Measurements from ENCODE around the gene PIR.
A peak's percentile ranks its signal among the peaks of the same experiment; 100 is the strongest.

PIR gene

GRCh38 chrX:15493118-15493962 is at the start of gene PIR (continued):
- TF ChIP-seq GLIS1 (tag by site-specific recombination; IDR thresholded peaks at IDR 0.05) = peak; percentile 54
- no peak for TF ChIP-seq ZNF391 (tag by site-specific recombination; IDR thresholded peaks at IDR 0.05; ENCODE audit: borderline replicate concordance, low read depth)
- no peak for TF ChIP-seq ZNF239 (tag by site-specific recombination; IDR thresholded peaks at IDR 0.05)
- TF ChIP-seq REST (tag by site-specific recombination; IDR thresholded peaks at IDR 0.05) = no peak
- no peak; the same call in 1 of the 2 replicates for TF ChIP-seq HIC1 (tag by site-specific recombination; IDR thresholded peaks at IDR 0.05)
- no peak for TF ChIP-seq ZNF518A (tag by site-specific recombination; conservative IDR thresholded peaks at IDR 0.05; ENCODE audit: low read depth)
- TF ChIP-seq ZNF544 (tag by site-specific recombination; IDR thresholded peaks at IDR 0.05) = no peak
- TF ChIP-seq ZBTB7A (tag by site-specific recombination; IDR thresholded peaks at IDR 0.05; ENCODE audit: low read depth) = no peak
- TF ChIP-seq ZNF341 (tag by site-specific recombination; IDR thresholded peaks at IDR 0.05; ENCODE audit: low read depth) = peak; percentile 89
- no peak for TF ChIP-seq ZNF530 (tag by site-specific recombination; IDR thresholded peaks at IDR 0.05; ENCODE audit: low read depth)
- TF ChIP-seq ZNF660 (tag by site-specific recombination; IDR thresholded peaks at IDR 0.05) = no peak
- no peak for TF ChIP-seq ZNF398 (tag by site-specific recombination; IDR thresholded peaks at IDR 0.05)
- no peak for TF ChIP-seq ZNF292 (tag by site-specific recombination; IDR thresholded peaks at IDR 0.05; ENCODE audit: borderline replicate concordance, low read depth)
- no peak for TF ChIP-seq ZNF585B (tag by site-specific recombination; IDR thresholded peaks at IDR 0.05)
- TF ChIP-seq ZNF266 (tag by site-specific recombination; IDR thresholded peaks at IDR 0.05; ENCODE audit: low read depth) = no peak
- TF ChIP-seq REPIN1 (tag by site-specific recombination; IDR thresholded peaks at IDR 0.05; ENCODE audit: low read depth) = no peak
- TF ChIP-seq ZNF548 (tag by site-specific recombination; IDR thresholded peaks at IDR 0.05) = no peak
- no peak for TF ChIP-seq BCL11A (tag by site-specific recombination; IDR thresholded peaks at IDR 0.05; ENCODE audit: low read depth)
- peak; percentile 29; the same call in 1 of the 2 replicates for TF ChIP-seq GLIS2 (tag by site-specific recombination; IDR thresholded peaks at IDR 0.05)
- TF ChIP-seq ZNF707 (tag by site-specific recombination; IDR thresholded peaks at IDR 0.05) = no peak
- no peak for TF ChIP-seq MZF1 (tag by site-specific recombination; IDR thresholded peaks at IDR 0.05; ENCODE audit: borderline replicate concordance)
- no peak for TF ChIP-seq ZBTB48 (tag by site-specific recombination; IDR thresholded peaks at IDR 0.05)
- no peak for TF ChIP-seq ZNF175 (tag by site-specific recombination; IDR thresholded peaks at IDR 0.05)
- no peak for TF ChIP-seq ZNF670 (tag by site-specific recombination; IDR thresholded peaks at IDR 0.05; ENCODE audit: low read depth)
- TF ChIP-seq ZFHX2 (tag by site-specific recombination; conservative IDR thresholded peaks at IDR 0.05) = no peak
- TF ChIP-seq ZNF354C (tag by site-specific recombination; IDR thresholded peaks at IDR 0.05; ENCODE audit: borderline replicate concordance, low read depth) = no peak
- TF ChIP-seq ZNF629 (tag by site-specific recombination; IDR thresholded peaks at IDR 0.05) = 0 out of 2 replicates have a peak, but pooled peaks have one; percentile 17
- no peak for TF ChIP-seq ZNF776 (tag by site-specific recombination; IDR thresholded peaks at IDR 0.05; ENCODE audit: borderline replicate concordance)

All from HEK293 (cell line).